ENCODE measurements around the gene EML2.

- no peak for TF ChIP-seq CTCF (IDR thresholded peaks at IDR 0.05; ENCODE audit: poor library complexity)
- TF ChIP-seq EZH2phosphoT487 (IDR thresholded peaks at IDR 0.05; ENCODE audit: low read depth, severe bottlenecking, unreplicated experiment): no peak
- TF ChIP-seq EZH2 (IDR thresholded peaks at IDR 0.05; ENCODE audit: borderline replicate concordance): no peak
These were observed 11.5 kb upstream of the EML2 start for GRCh38 chr19:45650722-45651121.

Measured in hepatocyte (in vitro differentiated cells).